NCI-H345 treated with DMSO at 0.1 percent for 48 hours (cell line): ENCODE results near the gene BCAM.
"Not testable (repeated sequence)": the region's sequence is repeated elsewhere in the genome, so short reads cannot be mapped to it uniquely, and the experiment has no call there.

Source experiments
- DNase-seq: peaks from one replicate; lab custom pipeline; 2025; ENCODE audit not compliant: unreplicated experiment; lab: John Stamatoyannopoulos, UW

BCAM gene

GRCh38 chr19:44848036-44848811 lies 39.3 kb downstream of the BCAM start:
- DNase-seq = no peak

DNA sequence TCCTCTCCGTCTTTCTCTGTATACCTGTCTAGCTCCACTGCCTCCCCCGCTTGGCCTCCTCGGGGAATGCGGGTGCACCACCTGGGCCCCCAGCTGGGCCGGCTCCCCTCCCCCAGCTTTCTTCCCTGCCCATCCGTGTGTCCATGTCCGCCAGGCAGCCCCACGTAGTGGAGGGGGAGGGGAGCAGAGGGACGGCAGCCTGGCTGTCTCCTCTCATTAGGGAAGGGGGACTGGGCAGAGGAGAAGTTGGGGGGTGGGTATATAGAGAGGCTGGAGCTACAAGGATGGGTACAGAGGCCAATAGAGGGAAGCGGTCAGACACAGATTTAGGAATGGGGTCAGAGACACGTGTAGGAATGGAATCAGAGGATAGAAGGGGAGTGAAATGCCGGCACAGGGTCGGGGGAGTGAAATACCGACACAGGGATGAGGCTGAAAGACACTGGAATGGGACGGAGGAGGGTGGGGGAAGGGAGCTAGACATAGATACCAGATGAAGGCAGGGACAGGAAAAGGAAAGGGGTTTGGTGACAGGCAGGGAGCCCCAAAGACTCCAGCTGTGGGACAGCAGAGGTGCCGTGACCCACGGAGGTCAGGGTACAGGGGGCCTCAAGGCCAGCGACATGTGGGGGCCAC lies 40.0 kb downstream of the BCAM start:
- no peak for DNase-seq

GRCh38 chr19:44850641-44851109 lies 41.8 kb downstream of the BCAM start:
- no peak for DNase-seq

DNA sequence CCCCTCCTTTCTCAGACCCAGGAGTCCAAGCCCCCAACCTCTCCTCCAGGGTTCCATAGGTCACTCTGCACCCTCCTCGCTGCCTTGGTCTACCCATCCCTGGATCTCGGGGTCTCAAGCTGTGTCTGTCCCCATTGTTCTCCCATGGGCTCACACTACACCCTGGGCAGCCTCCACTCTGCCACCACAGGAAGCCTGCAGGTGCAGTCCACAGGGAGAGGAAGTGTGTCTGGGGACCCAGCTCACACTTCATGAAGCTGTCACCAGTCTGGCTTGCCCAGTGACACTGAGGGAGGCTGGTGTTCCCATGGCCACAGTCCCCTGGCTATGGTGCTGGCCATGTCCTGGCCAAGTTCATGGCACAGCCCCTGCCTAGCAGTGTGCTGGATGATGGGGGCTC lies 42.5 kb downstream of the BCAM start:
- DNase-seq = no peak

DNA sequence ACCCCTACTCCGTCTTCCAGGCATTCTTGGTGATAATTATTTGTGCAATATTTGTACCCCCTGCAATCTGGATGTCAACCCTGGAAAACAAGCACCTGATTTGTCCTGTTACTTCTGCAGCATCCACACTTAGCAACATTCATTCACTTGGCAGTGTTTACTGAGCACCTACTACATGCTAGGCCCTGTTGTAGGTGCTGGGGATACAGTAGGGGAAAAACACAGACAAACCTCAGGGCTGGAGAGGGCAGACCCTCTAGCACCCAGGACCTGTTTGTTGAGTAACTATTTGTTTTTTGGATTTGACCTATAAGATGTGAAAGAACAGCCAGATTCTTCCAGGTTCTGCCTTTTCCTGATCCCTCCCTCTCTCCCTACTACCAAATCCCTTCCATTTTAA lies 46.7 kb downstream of the BCAM start:
- DNase-seq = no peak

GRCh38 chr19:44856421-44857083 lies 47.6 kb downstream of the BCAM start:
- no peak for DNase-seq

DNA sequence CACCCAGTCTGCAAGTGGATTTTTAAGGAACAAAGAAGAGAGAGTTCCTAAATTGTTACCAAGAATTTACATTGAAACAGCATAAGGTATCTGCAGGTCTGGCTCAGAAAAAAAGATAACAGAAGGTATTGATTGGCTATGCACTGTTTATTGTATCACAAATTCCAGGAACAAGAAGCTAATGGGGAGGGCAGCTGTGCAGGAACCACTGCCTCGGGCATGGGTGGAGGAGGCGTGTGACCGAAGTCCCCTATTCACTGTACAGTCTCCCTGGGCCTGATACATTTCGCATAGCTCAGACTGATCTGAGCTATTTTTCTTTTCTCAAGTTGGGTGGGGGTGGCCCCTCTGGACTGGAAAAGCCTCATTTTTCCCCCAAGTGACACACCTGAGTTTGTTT lies 48.9 kb downstream of the BCAM start:
- DNase-seq = no peak

DNA sequence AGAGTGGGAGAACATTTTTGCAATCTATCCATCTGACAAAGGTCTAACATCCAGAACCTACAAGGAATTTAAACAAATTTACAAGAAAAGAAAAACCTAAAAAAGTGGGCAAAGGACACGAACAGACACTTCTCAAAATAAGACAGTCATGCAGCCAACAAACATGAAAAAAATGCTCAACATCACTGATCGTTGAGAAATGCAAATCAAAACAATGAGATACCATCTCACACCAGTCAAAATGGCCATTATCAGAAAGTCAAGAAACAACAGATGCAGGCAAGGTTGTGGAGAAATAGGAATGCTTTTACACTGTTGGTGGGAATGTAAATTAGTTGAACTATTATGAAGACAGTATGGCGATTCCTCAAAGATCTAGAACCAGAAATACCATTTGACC lies 52.7 kb downstream of the BCAM start:
- not testable (repeated sequence) for DNase-seq

GRCh38 chr19:44863990-44864389 lies 55.1 kb downstream of the BCAM start:
- no peak for DNase-seq

DNA sequence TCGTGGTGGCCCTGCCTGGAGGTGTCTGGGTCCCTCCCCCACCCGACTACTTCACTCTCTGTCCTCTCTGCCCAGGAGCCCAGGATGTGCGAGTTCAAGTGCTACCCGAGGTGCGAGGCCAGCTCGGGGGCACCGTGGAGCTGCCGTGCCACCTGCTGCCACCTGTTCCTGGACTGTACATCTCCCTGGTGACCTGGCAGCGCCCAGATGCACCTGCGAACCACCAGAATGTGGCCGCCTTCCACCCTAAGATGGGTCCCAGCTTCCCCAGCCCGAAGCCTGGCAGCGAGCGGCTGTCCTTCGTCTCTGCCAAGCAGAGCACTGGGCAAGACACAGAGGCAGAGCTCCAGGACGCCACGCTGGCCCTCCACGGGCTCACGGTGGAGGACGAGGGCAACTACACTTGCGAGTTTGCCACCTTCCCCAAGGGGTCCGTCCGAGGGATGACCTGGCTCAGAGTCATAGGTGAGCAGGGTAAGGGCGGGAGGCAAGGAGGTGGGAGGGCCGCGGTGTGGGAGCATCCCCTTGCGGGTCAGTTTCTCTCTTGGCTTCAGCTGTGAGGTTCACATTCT lies 56.4 kb downstream of the BCAM start:
- no peak for DNase-seq

GRCh38 chr19:44866664-44867063 lies 57.8 kb downstream of the BCAM start:
- no peak for DNase-seq

GRCh38 chr19:44867578-44867977 lies 58.7 kb downstream of the BCAM start:
- DNase-seq = no peak

GRCh38 chr19:44869733-44870470 lies 61.0 kb downstream of the BCAM start:
- DNase-seq = no peak
